ENCODE results near the gene TASP1.
A peak's percentile ranks its signal among the peaks of the same experiment; 100 is the strongest.
"Not testable (repeated sequence)": the region's sequence is repeated elsewhere in the genome, so short reads cannot be mapped to it uniquely, and the experiment has no call there.

The TASP1 gene

GRCh38 chr20:13661070-13661685 is 22.4 kb upstream of the TASP1 start:
- H3K27me3 Mint-ChIP-seq, result no peaks in the 10 kb centered on the region
- peaks cover 23% of the 10 kb centered on the region for H3K4me1 Mint-ChIP-seq
- H3K36me3 Mint-ChIP-seq, result no peaks in the 10 kb centered on the region
- no peak overlapping the region for H3K4me3 Mint-ChIP-seq
- no peak for ATAC-seq
- H3K9me3 Mint-ChIP-seq, result peaks cover 5% of the 10 kb centered on the region
- no peak overlapping the region for H3K27ac Mint-ChIP-seq

- peak; percentile 97 for ATAC-seq
- Mint-ChIP-seq H3K27me3 (no peaks in the 10 kb centered on the region), H3K4me1 (peaks cover 23% of the 10 kb centered on the region), H3K36me3 (no peaks in the 10 kb centered on the region), H3K4me3 (no peak overlapping the region), H3K9me3 (peaks cover 5% of the 10 kb centered on the region), H3K27ac (no peak overlapping the region)
Measured at GRCh38 chr20:13659288-13659687, 20.6 kb upstream of the TASP1 start.

- Mint-ChIP-seq H3K27ac (peak overlapping the region; percentile 27), H3K4me1 (peaks cover 23% of the 10 kb centered on the region)
- not testable (repeated sequence) for H3K36me3 Mint-ChIP-seq, H3K27me3 Mint-ChIP-seq, ATAC-seq, H3K4me3 Mint-ChIP-seq, H3K9me3 Mint-ChIP-seq
Measured at GRCh38 chr20:13658060-13658459, 19.3 kb upstream of the TASP1 start.

- H3K36me3 Mint-ChIP-seq, result no peaks in the 10 kb centered on the region
- peaks cover 23% of the 10 kb centered on the region for H3K4me1 Mint-ChIP-seq
- H3K9me3 Mint-ChIP-seq, result peaks cover 5% of the 10 kb centered on the region
- H3K27ac Mint-ChIP-seq, result no peak overlapping the region
- no peak overlapping the region for H3K4me3 Mint-ChIP-seq
- no peaks in the 10 kb centered on the region for H3K27me3 Mint-ChIP-seq
- no peak for ATAC-seq
Measured at GRCh38 chr20:13656721-13657368, 18.1 kb upstream of the TASP1 start.

GRCh38 chr20:13654463-13655023 is 15.8 kb upstream of the TASP1 start:
- no peak for ATAC-seq
- Mint-ChIP-seq H3K9me3 (peaks cover 3% of the 10 kb centered on the region), H3K36me3 (no peaks in the 10 kb centered on the region), H3K4me3 (no peak overlapping the region), H3K27me3 (no peaks in the 10 kb centered on the region), H3K27ac (no peak overlapping the region), H3K4me1 (peaks cover 19% of the 10 kb centered on the region)

- no peaks in the 10 kb centered on the region for H3K27me3 Mint-ChIP-seq
- no peak overlapping the region for H3K4me3 Mint-ChIP-seq
- H3K9me3 Mint-ChIP-seq, result no peaks in the 10 kb centered on the region
- H3K36me3 Mint-ChIP-seq, result no peaks in the 10 kb centered on the region
- ATAC-seq, result no peak
- no peaks in the 10 kb centered on the region for H3K4me1 Mint-ChIP-seq
- no peak overlapping the region for H3K27ac Mint-ChIP-seq
Measured at GRCh38 chr20:13650474-13650873, 11.7 kb upstream of the TASP1 start.

GRCh38 chr20:13648291-13649228 is 9.8 kb upstream of the TASP1 start:
- Mint-ChIP-seq H3K27me3 (no peaks in the 10 kb centered on the region), H3K4me3 (no peak overlapping the region), H3K9me3 (no peaks in the 10 kb centered on the region), H3K36me3 (no peaks in the 10 kb centered on the region), H3K27ac (no peak overlapping the region), H3K4me1 (no peaks in the 10 kb centered on the region)
- no peak for ATAC-seq

GRCh38 chr20:13644010-13644409 is 5.3 kb upstream of the TASP1 start:
- no peaks in the 10 kb centered on the region for H3K27me3 Mint-ChIP-seq
- H3K4me3 Mint-ChIP-seq, result no peak overlapping the region
- H3K9me3 Mint-ChIP-seq, result no peaks in the 10 kb centered on the region
- H3K36me3 Mint-ChIP-seq, result no peaks in the 10 kb centered on the region
- H3K27ac Mint-ChIP-seq, result no peak overlapping the region
- H3K4me1 Mint-ChIP-seq, result peaks cover 4% of the 10 kb centered on the region
- ATAC-seq, result no peak

- Mint-ChIP-seq H3K36me3 (peaks cover 11% of the 10 kb centered on the region), H3K4me3 (peak overlapping the region; percentile 92), H3K4me1 (peaks cover 23% of the 10 kb centered on the region), H3K27ac (peak overlapping the region; percentile 76), H3K9me3 (no peaks in the 10 kb centered on the region), H3K27me3 (no peaks in the 10 kb centered on the region)
- peak; percentile 52 for ATAC-seq
Measured at GRCh38 chr20:13639150-13639497, 392 bp upstream of the TASP1 start.

GRCh38 chr20:13638162-13638495 is 603 bp downstream of the TASP1 start:
- Mint-ChIP-seq H3K4me1 (peaks cover 26% of the 10 kb centered on the region), H3K9me3 (no peaks in the 10 kb centered on the region), H3K27ac (peak overlapping the region; percentile 76), H3K27me3 (no peaks in the 10 kb centered on the region), H3K36me3 (peaks cover 14% of the 10 kb centered on the region), H3K4me3 (peak overlapping the region; percentile 92)
- no peak for ATAC-seq

GRCh38 chr20:13632431-13632830 is 6.3 kb downstream of the TASP1 start:
- no peak overlapping the region for H3K27ac Mint-ChIP-seq
- ATAC-seq, result no peak
- H3K36me3 Mint-ChIP-seq, result peaks cover 31% of the 10 kb centered on the region
- no peaks in the 10 kb centered on the region for H3K9me3 Mint-ChIP-seq
- no peak overlapping the region for H3K4me3 Mint-ChIP-seq
- H3K4me1 Mint-ChIP-seq, result peaks cover 14% of the 10 kb centered on the region
- no peaks in the 10 kb centered on the region for H3K27me3 Mint-ChIP-seq

- not testable (repeated sequence) for H3K27me3 Mint-ChIP-seq, H3K9me3 Mint-ChIP-seq, H3K4me1 Mint-ChIP-seq, H3K4me3 Mint-ChIP-seq, H3K27ac Mint-ChIP-seq, ATAC-seq
- H3K36me3 Mint-ChIP-seq, result peaks cover 41% of the 10 kb centered on the region
Measured at GRCh38 chr20:13627525-13627924, 11.2 kb downstream of the TASP1 start.

GRCh38 chr20:13626724-13627123 is 12.0 kb downstream of the TASP1 start:
- Mint-ChIP-seq H3K4me3 (no peak overlapping the region), H3K4me1 (no peaks in the 10 kb centered on the region), H3K27ac (no peak overlapping the region), H3K36me3 (peaks cover 49% of the 10 kb centered on the region), H3K27me3 (no peaks in the 10 kb centered on the region), H3K9me3 (no peaks in the 10 kb centered on the region)
- ATAC-seq, result no peak

- peaks cover 51% of the 10 kb centered on the region for H3K36me3 Mint-ChIP-seq
- H3K4me3 Mint-ChIP-seq, result no peak overlapping the region
- no peaks in the 10 kb centered on the region for H3K4me1 Mint-ChIP-seq
- no peak for ATAC-seq
- H3K27ac Mint-ChIP-seq, result no peak overlapping the region
- no peaks in the 10 kb centered on the region for H3K27me3 Mint-ChIP-seq
- no peaks in the 10 kb centered on the region for H3K9me3 Mint-ChIP-seq
Measured at GRCh38 chr20:13625304-13625979, 13.3 kb downstream of the TASP1 start.

GRCh38 chr20:13619415-13619814 is 19.3 kb downstream of the TASP1 start:
- not testable (repeated sequence) for H3K9me3 Mint-ChIP-seq, ATAC-seq, H3K4me1 Mint-ChIP-seq, H3K27me3 Mint-ChIP-seq, H3K27ac Mint-ChIP-seq, H3K4me3 Mint-ChIP-seq
- peaks cover 55% of the 10 kb centered on the region for H3K36me3 Mint-ChIP-seq

Measured in stimulated activated memory B cell treated with anti-CD40 and anti-IgM and Interleukin-4, amounts not matched to agents 10 μg/mL and 1 μg/mL and 100 μg/mL, for 72 hours (primary cell).